ENCODE data around the gene AKAP8.
"Not testable (repeated sequence)": the region's sequence is repeated elsewhere in the genome, so short reads cannot be mapped to it uniquely, and the experiment has no call there.

The AKAP8 gene

GRCh38 chr19:15372470-15372869 lies 7.1 kb downstream of the AKAP8 start:
- no peak for DNase-seq (ENCODE audit: low spot score)

- DNase-seq (ENCODE audit: low spot score): no peak
Measured at GRCh38 chr19:15371786-15372380, 7.7 kb downstream of the AKAP8 start.

GRCh38 chr19:15371119-15371518 lies 8.5 kb downstream of the AKAP8 start:
- DNase-seq (ENCODE audit: low spot score): no peak

- no peak for DNase-seq (ENCODE audit: low spot score)
Measured at GRCh38 chr19:15369594-15369891, 10.0 kb downstream of the AKAP8 start.

- no peak for DNase-seq (ENCODE audit: low spot score)
Measured at GRCh38 chr19:15368798-15369593, 10.6 kb downstream of the AKAP8 start.

- no peak for DNase-seq (ENCODE audit: low spot score)
Measured at GRCh38 chr19:15368051-15368632, 11.4 kb downstream of the AKAP8 start.

GRCh38 chr19:15367439-15367838 lies 12.1 kb downstream of the AKAP8 start:
- DNase-seq (ENCODE audit: low spot score): no peak

GRCh38 chr19:15365264-15365663 lies 14.3 kb downstream of the AKAP8 start:
- no peak for DNase-seq (ENCODE audit: low spot score)

GRCh38 chr19:15363791-15364190 lies 15.8 kb downstream of the AKAP8 start:
- DNase-seq (ENCODE audit: low spot score): not testable (repeated sequence)

GRCh38 chr19:15363048-15363447 lies 16.5 kb downstream of the AKAP8 start:
- DNase-seq (ENCODE audit: low spot score): not testable (repeated sequence)

- DNase-seq (ENCODE audit: low spot score): not testable (repeated sequence)
Measured at GRCh38 chr19:15360015-15360414, 19.6 kb downstream of the AKAP8 start.

GRCh38 chr19:15358918-15359317 lies 20.7 kb downstream of the AKAP8 start:
- DNase-seq (ENCODE audit: low spot score): no peak

- DNase-seq (ENCODE audit: low spot score): no peak
Measured at GRCh38 chr19:15357906-15358305, 21.7 kb downstream of the AKAP8 start.

GRCh38 chr19:15354566-15355296 lies 24.9 kb downstream of the AKAP8 start:
- no peak for DNase-seq (ENCODE audit: low spot score)

- DNase-seq (ENCODE audit: low spot score): no peak
Measured at GRCh38 chr19:15353908-15354307, 25.7 kb downstream of the AKAP8 start.

GRCh38 chr19:15352535-15352934 lies 27.1 kb downstream of the AKAP8 start:
- not testable (repeated sequence) for DNase-seq (ENCODE audit: low spot score)

GRCh38 chr19:15341328-15341727 lies 38.3 kb downstream of the AKAP8 start:
- DNase-seq (ENCODE audit: low spot score): not testable (repeated sequence)

GRCh38 chr19:15340086-15340485 lies 39.5 kb downstream of the AKAP8 start:
- DNase-seq (ENCODE audit: low spot score): no peak

- no peak for DNase-seq (ENCODE audit: low spot score)
Measured at GRCh38 chr19:15337202-15337601, 42.4 kb downstream of the AKAP8 start.

- DNase-seq (ENCODE audit: low spot score): not testable (repeated sequence)
Measured at GRCh38 chr19:15335992-15336391, 43.6 kb downstream of the AKAP8 start.

GRCh38 chr19:15332311-15332996 lies 47.1 kb downstream of the AKAP8 start, which contains the start of gene BRD4:
BRD4 (minus strand) TSS chr19:15332539; CDS start chr19:15273099, 59,440 bp downstream.
- DNase-seq (ENCODE audit: low spot score): peak; percentile 98

Data from iPS-NIHi11 (cell line).